Gastroesophageal sphincter (tissue), 4 donors: ENCODE measurements around the gene CDC42BPB. TPM values are rescaled to one million over a fixed set of nuclear protein-coding genes. Genes with fewer than 3 reads are reported as not detected.

Source experiments
- ATAC-seq: fragments of 150-250 bp; one replicate; pipeline ENCODE4 v1.9.1; 2016; ENCODE audit warnings: mild to moderate bottlenecking, moderate library complexity
- H3K27ac ChIP-seq, 4 donors: fragments of 200-600 bp; sonication (generic) in 3 of 4; 1 replicate in 3 of 4; 2 replicates in 1 of 4; pipeline ENCODE4 v1.5.1; 2016 to 2019
- H3K27me3 ChIP-seq: fragments of 200-600 bp; sonication (generic); one replicate; pipeline ENCODE4 v1.5.1; 2019
- H3K36me3 ChIP-seq, 2 donors: fragments of 200-600 bp; sonication (generic); one replicate each; pipeline ENCODE4 v1.5.1; 2019; ENCODE audit warnings: control low read depth in 1 of 2
- H3K4me1 ChIP-seq, 3 donors: fragments of 200-600 bp; sonication (generic); 1 replicate in 2 of 3; 2 replicates in 1 of 3; pipeline ENCODE4 v1.5.1; 2016 to 2019; ENCODE audit warnings: control low read depth in 2 of 3
- H3K4me3 ChIP-seq, 2 donors: fragments of 200-600 bp; sonication (generic); one replicate each; pipeline ENCODE4 v1.5.1; 2019; ENCODE audit warnings: mild to moderate bottlenecking in 1 of 2, moderate library complexity in 1 of 2
- H3K9me3 ChIP-seq, 3 donors: fragments of 200-600 bp; sonication (generic); one replicate each; pipeline ENCODE4 v1.5.1; 2017 to 2019; ENCODE audit warnings: control low read depth in 2 of 3
- EP300 ChIP-seq: sonication (generic); formaldehyde crosslinking; IDR thresholded peaks from one replicate; pipeline ENCODE4 v1.6.1; 2017; ENCODE audit warnings: antibody characterized with exemption, mild to moderate bottlenecking
- POLR2A ChIP-seq, 2 donors: fragments of 450-650 bp; IDR thresholded peaks; one replicate each; pipeline ENCODE4 v1.6.1; 2017; ENCODE audit warnings: antibody characterized with exemption in 2 of 2, mild to moderate bottlenecking in 2 of 2, moderate library complexity in 1 of 2
- POLR2AphosphoS5 ChIP-seq: sonication (generic); formaldehyde crosslinking; IDR thresholded peaks from one replicate; pipeline ENCODE4 v1.6.1; 2017; ENCODE audit warnings: antibody characterized with exemption
- WGBS, 2 donors: methylation state at CpG; one replicate each; pipeline ENCODE4 v1.1.5; 2018; ENCODE audit warnings: low coverage in 1 of 2; 5-methylcytosine and 5-hydroxymethylcytosine counted together
- total RNA-seq, 4 donors: library from RNA; depleted of rRNA; stranded (reverse); fragments of >200 nt; gene quantifications; one replicate each; pipeline ENCODE4 v1.1.0, GENCODE V29; 2016
- TF ChIP-seq, protein P1 (sequence below), 4 experiments: fragments of 200-600 bp in 2 of 4; fragments of 450-650 bp in 2 of 4; sonication (generic) in 1 of 4; IDR thresholded peaks; one replicate each; pipeline ENCODE4 v1.5.1; 2017 to 2019; ENCODE audit warnings: antibody characterized with exemption in 4 of 4, mild to moderate bottlenecking in 2 of 4, moderate library complexity in 2 of 4

The CDC42BPB gene
- total RNA-seq, 4 donors from 2014 or later: 86.7 to 151 (median 97.3) TPM

- no peak for TF ChIP-seq POLR2A (IDR thresholded peaks at IDR 0.05)
- TF ChIP-seq EP300: no peak
- TF ChIP-seq, protein P1, sequence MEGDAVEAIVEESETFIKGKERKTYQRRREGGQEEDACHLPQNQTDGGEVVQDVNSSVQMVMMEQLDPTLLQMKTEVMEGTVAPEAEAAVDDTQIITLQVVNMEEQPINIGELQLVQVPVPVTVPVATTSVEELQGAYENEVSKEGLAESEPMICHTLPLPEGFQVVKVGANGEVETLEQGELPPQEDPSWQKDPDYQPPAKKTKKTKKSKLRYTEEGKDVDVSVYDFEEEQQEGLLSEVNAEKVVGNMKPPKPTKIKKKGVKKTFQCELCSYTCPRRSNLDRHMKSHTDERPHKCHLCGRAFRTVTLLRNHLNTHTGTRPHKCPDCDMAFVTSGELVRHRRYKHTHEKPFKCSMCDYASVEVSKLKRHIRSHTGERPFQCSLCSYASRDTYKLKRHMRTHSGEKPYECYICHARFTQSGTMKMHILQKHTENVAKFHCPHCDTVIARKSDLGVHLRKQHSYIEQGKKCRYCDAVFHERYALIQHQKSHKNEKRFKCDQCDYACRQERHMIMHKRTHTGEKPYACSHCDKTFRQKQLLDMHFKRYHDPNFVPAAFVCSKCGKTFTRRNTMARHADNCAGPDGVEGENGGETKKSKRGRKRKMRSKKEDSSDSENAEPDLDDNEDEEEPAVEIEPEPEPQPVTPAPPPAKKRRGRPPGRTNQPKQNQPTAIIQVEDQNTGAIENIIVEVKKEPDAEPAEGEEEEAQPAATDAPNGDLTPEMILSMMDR (IDR thresholded peaks at IDR 0.05): no peak
- no peak for TF ChIP-seq POLR2AphosphoS5
- no peaks in the 10 kb centered on the region for H3K27me3 ChIP-seq
- peaks cover 0 to 20% of the 10 kb centered on the region in 2 donors for H3K36me3 ChIP-seq
- no peaks in the 10 kb centered on the region for H3K9me3 ChIP-seq
- H3K4me1 ChIP-seq: peaks cover 0 to 66% (median 24%) of the 10 kb centered on the region in 3 donors
- no peak overlapping the region for H3K27ac ChIP-seq
- WGBS, 2 donors: 19 to 29% methylated on average over 14 to 15 of the region's 15 CpGs
- H3K4me3 ChIP-seq: no peak overlapping the region
- ATAC-seq: no peak
Measured at GRCh38 chr14:103045371-103045869, 11.9 kb downstream of the CDC42BPB start.

DNA sequence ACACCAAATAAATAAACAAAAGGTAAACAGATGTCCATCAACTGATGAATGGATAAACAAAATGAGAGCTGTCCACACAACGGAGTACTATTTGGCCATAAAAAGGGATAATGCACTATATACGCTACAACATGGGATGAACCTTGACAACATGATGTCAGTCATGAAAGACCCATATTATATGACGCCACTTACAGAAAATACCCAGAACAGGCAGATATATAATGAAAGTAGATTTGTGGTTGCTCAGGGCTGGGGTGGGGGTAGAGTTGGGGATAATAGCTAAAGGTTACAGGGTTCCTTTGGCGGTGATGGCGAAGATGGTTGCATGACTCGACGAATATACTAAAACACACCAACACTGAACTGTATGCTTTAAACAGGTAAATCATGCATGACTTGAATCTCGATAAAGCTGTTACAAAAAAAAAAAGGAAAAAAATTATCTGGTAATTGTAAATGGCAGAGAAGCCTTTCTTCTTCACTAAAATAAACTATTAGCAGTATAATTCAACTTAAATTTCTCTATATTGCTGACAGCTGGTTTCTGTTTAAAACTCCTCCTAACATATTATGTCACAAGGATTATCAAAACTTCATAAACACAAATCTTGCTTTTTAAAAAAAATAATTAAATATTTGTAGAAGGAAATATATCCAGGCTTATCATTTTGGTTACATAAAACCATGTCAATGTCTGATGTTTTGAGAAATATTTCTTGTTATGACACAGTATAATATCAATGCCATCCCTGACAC is 13.9 kb downstream of the CDC42BPB start:
- H3K27me3 ChIP-seq: no peaks in the 10 kb centered on the region
- 89 to 91% methylated on average over 8 of the region's 8 CpGs for WGBS, 2 donors
- ATAC-seq: no peak
- TF ChIP-seq EP300 (no peak), POLR2AphosphoS5 (no peak), POLR2A (IDR thresholded peaks at IDR 0.05) (no peak)
- TF ChIP-seq, protein P1 (IDR thresholded peaks at IDR 0.05): no peak
- no peak overlapping the region for H3K4me3 ChIP-seq
- H3K9me3 ChIP-seq: no peaks in the 10 kb centered on the region
- H3K27ac ChIP-seq: no peak overlapping the region
- H3K4me1 ChIP-seq: peaks cover 0 to 47% (median 20%) of the 10 kb centered on the region in 3 donors
- H3K36me3 ChIP-seq: peaks cover 0 to 20% of the 10 kb centered on the region in 2 donors

GRCh38 chr14:103041464-103041863 is 15.9 kb downstream of the CDC42BPB start:
- TF ChIP-seq, protein P1 (IDR thresholded peaks at IDR 0.05): no peak
- no peak for TF ChIP-seq POLR2A (IDR thresholded peaks at IDR 0.05)
- no peak for TF ChIP-seq POLR2AphosphoS5
- no peak for TF ChIP-seq EP300
- H3K4me3 ChIP-seq: no peak overlapping the region
- WGBS, 2 donors: 92 to 100% methylated on average over 1 to 2 of the region's 20 CpGs
- ATAC-seq: no peak
- H3K36me3 ChIP-seq: peaks cover 0 to 20% of the 10 kb centered on the region in 2 donors
- H3K27ac ChIP-seq: no peak overlapping the region
- no peaks in the 10 kb centered on the region for H3K9me3 ChIP-seq
- H3K27me3 ChIP-seq: no peaks in the 10 kb centered on the region
- H3K4me1 ChIP-seq: peaks cover 0 to 32% (median 17%) of the 10 kb centered on the region in 3 donors

DNA sequence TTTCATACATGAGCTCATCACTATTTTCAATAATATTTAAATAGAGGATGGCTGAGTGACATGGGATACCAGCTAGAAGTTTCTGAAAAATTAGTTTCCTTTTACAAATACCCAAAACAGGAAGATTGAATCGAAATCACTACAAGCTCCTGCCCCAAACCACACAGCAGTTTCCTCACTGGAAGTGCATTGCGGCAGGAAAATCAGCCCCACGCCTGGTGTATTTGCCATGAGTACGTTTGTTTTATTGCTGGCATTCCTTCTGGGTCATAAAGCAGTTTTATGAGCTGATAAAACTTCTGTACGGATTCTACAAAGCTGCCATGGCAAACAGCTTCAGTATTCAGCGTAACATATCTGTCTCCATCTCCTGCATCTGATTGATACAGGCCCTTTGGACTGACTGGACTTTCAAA is 23.7 kb downstream of the CDC42BPB start:
- 77 to 89% methylated on average over 6 of the region's 6 CpGs for WGBS, 2 donors
- ATAC-seq: no peak
- no peaks in the 10 kb centered on the region for H3K9me3 ChIP-seq
- no peak for TF ChIP-seq EP300
- TF ChIP-seq POLR2AphosphoS5: no peak
- TF ChIP-seq, protein P1 (IDR thresholded peaks at IDR 0.05): no peak
- no peak for TF ChIP-seq POLR2A (IDR thresholded peaks at IDR 0.05)
- peaks cover 0 to 55% (median 8%) of the 10 kb centered on the region in 3 donors for H3K4me1 ChIP-seq
- no peaks in the 10 kb centered on the region for H3K27me3 ChIP-seq
- no peak overlapping the region for H3K27ac ChIP-seq
- H3K4me3 ChIP-seq: no peak overlapping the region
- H3K36me3 ChIP-seq: no peaks in the 10 kb centered on the region

GRCh38 chr14:103031956-103032355 is 25.4 kb downstream of the CDC42BPB start:
- WGBS, 2 donors: 70 to 87% methylated on average over 5 to 9 of the region's 9 CpGs
- no peak overlapping the region for H3K27ac ChIP-seq

More at GRCh38 chr14:103031956-103032355, 25.4 kb downstream of the CDC42BPB start:
- TF ChIP-seq POLR2A (IDR thresholded peaks at IDR 0.05) (no peak), EP300 (no peak)
- Histone ChIP-seq H3K36me3 (no peaks in the 10 kb centered on the region), H3K27me3 (no peaks in the 10 kb centered on the region), H3K4me1 (peaks cover 0 to 66% (median 13%) of the 10 kb centered on the region in 3 donors), H3K9me3 (no peaks in the 10 kb centered on the region), H3K4me3 (no peak overlapping the region)
- ATAC-seq: no peak
